HEK293 (cell line): ENCODE results near the gene MEGF6.

Experiments used
- CTCF ChIA-PET: fragments of 350-600 bp; formaldehyde crosslinking; extraction: SDS; loops from one replicate; lab custom pipeline; 2021; ENCODE audit warnings: antibody characterized with exemption; lab: Yijun Ruan, JAX
- POLR2A ChIA-PET: fragments of 300-600 bp; formaldehyde crosslinking; extraction: SDS; loops from one replicate; lab custom pipeline; 2020; ENCODE audit warnings: antibody characterized with exemption, inconsistent platforms; lab: Yijun Ruan, JAX
- H3K27ac ChIP-seq: fragments of 200-500 bp; sonication (Bioruptor generic); 2 replicates; pipeline ENCODE4 v1.5.1; 2014; ENCODE audit warnings: low read depth, low read length, control low read depth, inconsistent platforms; ENCODE audit errors: extremely low read depth
- H3K36me3 ChIP-seq, 2 experiments: fragments of 200-500 bp in 1 of 2; sonication (Bioruptor generic) in 1 of 2; 1 replicate in 1 of 2; 2 replicates in 1 of 2; pipeline ENCODE4 v1.5.1; 2014 to 2017; ENCODE audit warnings: inconsistent platforms in 2 of 2, low read length in 2 of 2; ENCODE audit not compliant: control insufficient read depth in 2 of 2, insufficient read depth in 1 of 2
- H3K4me1 ChIP-seq: fragments of 200-500 bp; sonication (Bioruptor generic); 2 replicates; pipeline ENCODE4 v1.5.1; 2014; ENCODE audit warnings: mild to moderate bottlenecking, low read length, inconsistent platforms; ENCODE audit not compliant: control insufficient read depth, insufficient read depth
- H3K4me3 ChIP-seq: 2 replicates; pipeline ENCODE4 v1.5.1; 2011; ENCODE audit warnings: low read depth, mild to moderate bottlenecking, control low read depth, low read length, moderate library complexity
- H3K9me3 ChIP-seq: fragments of 200-500 bp; sonication (Bioruptor generic); 2 replicates; pipeline ENCODE4 v1.5.1; 2014; ENCODE audit warnings: low read depth, low read length, inconsistent platforms; ENCODE audit not compliant: control insufficient read depth, insufficient read depth
- BCL11B ChIP-seq: fragments of 450-650 bp; formaldehyde crosslinking; IDR thresholded peaks from 2 replicates; pipeline ENCODE4 v1.5.1; 2016; ENCODE audit warnings: low read depth, missing biosample characterization, missing genetic modification characterization
- HOXC10 ChIP-seq: sonication (generic); formaldehyde crosslinking; IDR thresholded peaks from 2 replicates; pipeline ENCODE4 v1.8.1; 2023; ENCODE audit warnings: mild to moderate bottlenecking, missing genetic modification reagents
- IKZF3 ChIP-seq: fragments of 450-650 bp; IDR thresholded peaks from 2 replicates; pipeline ENCODE4 v1.5.0; 2018; ENCODE audit warnings: missing biosample characterization, mild to moderate bottlenecking, missing genetic modification characterization, moderate library complexity
- KLF16 ChIP-seq: fragments of 450-650 bp; formaldehyde crosslinking; IDR thresholded peaks from 2 replicates; pipeline ENCODE4 v1.5.1; 2017; ENCODE audit warnings: missing biosample characterization, missing genetic modification characterization
- KLF8 ChIP-seq: fragments of 450-650 bp; formaldehyde crosslinking; IDR thresholded peaks from 2 replicates; pipeline ENCODE4 v1.5.1; 2016; ENCODE audit warnings: missing biosample characterization, missing genetic modification characterization
- KLF9 ChIP-seq: fragments of 450-650 bp; formaldehyde crosslinking; IDR thresholded peaks from 2 replicates; pipeline ENCODE4 v1.5.1; 2016; ENCODE audit warnings: missing biosample characterization, missing genetic modification characterization, low read depth
- OSR2 ChIP-seq: fragments of 450-650 bp; formaldehyde crosslinking; IDR thresholded peaks from 2 replicates; pipeline ENCODE4 v1.5.1; 2016; ENCODE audit warnings: missing biosample characterization, missing genetic modification characterization
- SETDB1 ChIP-seq: IDR thresholded peaks from one replicate; pipeline ENCODE4 v1.6.1; 2017; ENCODE audit warnings: mild to moderate bottlenecking, low read length, moderate library complexity, mixed read lengths; ENCODE audit not compliant: insufficient read length
- SP2 ChIP-seq: fragments of 450-650 bp; formaldehyde crosslinking; IDR thresholded peaks from 2 replicates; pipeline ENCODE4 v1.5.1; 2016; ENCODE audit warnings: missing biosample characterization, missing genetic modification characterization
- TRIM28 ChIP-seq: IDR thresholded peaks from 2 replicates; pipeline ENCODE4 v1.6.1; 2011; ENCODE audit warnings: low read length, control low read depth, borderline replicate concordance
- ZBTB10 ChIP-seq: fragments of 450-650 bp; formaldehyde crosslinking; IDR thresholded peaks from 2 replicates; pipeline ENCODE4 v1.5.1; 2016; ENCODE audit warnings: missing biosample characterization, missing genetic modification characterization
- ZBTB17 ChIP-seq: fragments of 450-650 bp; formaldehyde crosslinking; IDR thresholded peaks from 2 replicates; pipeline ENCODE4 v1.5.1; 2016; ENCODE audit warnings: missing biosample characterization, missing genetic modification characterization
- ZNF18 ChIP-seq: fragments of 450-650 bp; formaldehyde crosslinking; IDR thresholded peaks from 2 replicates; pipeline ENCODE4 v1.5.1; 2016; ENCODE audit warnings: missing biosample characterization, missing genetic modification characterization
- ZNF335 ChIP-seq: fragments of 450-650 bp; formaldehyde crosslinking; conservative IDR thresholded peaks from 2 replicates; pipeline ENCODE4 v1.5.1; 2016; ENCODE audit warnings: missing biosample characterization, missing genetic modification characterization
- ZNF341 ChIP-seq: fragments of 450-650 bp; formaldehyde crosslinking; IDR thresholded peaks from 2 replicates; pipeline ENCODE4; 2016; ENCODE audit warnings: low read depth, missing biosample characterization, missing genetic modification characterization
- ZNF362 ChIP-seq: fragments of 450-650 bp; formaldehyde crosslinking; IDR thresholded peaks from 2 replicates; pipeline ENCODE4 v1.5.1; 2016; ENCODE audit warnings: missing biosample characterization, missing genetic modification characterization
- ZNF391 ChIP-seq: fragments of 450-650 bp; formaldehyde crosslinking; IDR thresholded peaks from 2 replicates; pipeline ENCODE4 v1.5.1; 2016; ENCODE audit warnings: low read depth, missing biosample characterization, missing genetic modification characterization, borderline replicate concordance
- ZNF514 ChIP-seq: fragments of 450-650 bp; formaldehyde crosslinking; IDR thresholded peaks from 2 replicates; pipeline ENCODE4 v1.5.1; 2016; ENCODE audit warnings: missing biosample characterization, missing genetic modification characterization
- ZNF571 ChIP-seq: fragments of 450-650 bp; formaldehyde crosslinking; IDR thresholded peaks from 2 replicates; pipeline ENCODE4 v1.5.0; 2017; ENCODE audit warnings: missing biosample characterization, missing genetic modification characterization
- ZNF600 ChIP-seq: fragments of 450-650 bp; formaldehyde crosslinking; IDR thresholded peaks from 2 replicates; pipeline ENCODE4 v1.5.1; 2016; ENCODE audit warnings: missing biosample characterization, missing genetic modification characterization
- ZXDB ChIP-seq: fragments of 450-650 bp; formaldehyde crosslinking; IDR thresholded peaks from 2 replicates; pipeline ENCODE4 v1.5.1; 2016; ENCODE audit warnings: missing biosample characterization, missing genetic modification characterization
- TF ChIP-seq, protein P1 (sequence below): fragments of 450-650 bp; formaldehyde crosslinking; IDR thresholded peaks from 2 replicates; pipeline ENCODE4 v1.5.1; 2016; ENCODE audit warnings: missing biosample characterization, missing genetic modification characterization
- TF ChIP-seq, protein P2 (sequence below): fragments of 450-650 bp; formaldehyde crosslinking; IDR thresholded peaks from 2 replicates; pipeline ENCODE4 v1.5.1; 2016; ENCODE audit warnings: missing biosample characterization, missing genetic modification characterization

MEGF6 gene

GRCh38 chr1:3652548-3653285, 41.4 kb upstream of the MEGF6 start (continued):
- TF ChIP-seq ZBTB10 (tag by site-specific recombination) = peak; percentile 66; the same call in 1 of the 2 replicates
- TF ChIP-seq ZNF18 = no peak
- TF ChIP-seq KLF8 (tag by site-specific recombination) = peak; percentile 43; the same call in 1 of the 2 replicates
- TF ChIP-seq KLF9 (tag by site-specific recombination) = peak; percentile 51; the same call in 1 of the 2 replicates
- TF ChIP-seq SP2 (tag by site-specific recombination) = peak; percentile 50; the same call in 1 of the 2 replicates
- 0 out of 2 replicates have a peak, but pooled peaks have one; percentile 45 for TF ChIP-seq BCL11B
- TF ChIP-seq ZNF341 = peak; percentile 49; the same call in 1 of the 2 replicates
- TF ChIP-seq, protein P1, sequence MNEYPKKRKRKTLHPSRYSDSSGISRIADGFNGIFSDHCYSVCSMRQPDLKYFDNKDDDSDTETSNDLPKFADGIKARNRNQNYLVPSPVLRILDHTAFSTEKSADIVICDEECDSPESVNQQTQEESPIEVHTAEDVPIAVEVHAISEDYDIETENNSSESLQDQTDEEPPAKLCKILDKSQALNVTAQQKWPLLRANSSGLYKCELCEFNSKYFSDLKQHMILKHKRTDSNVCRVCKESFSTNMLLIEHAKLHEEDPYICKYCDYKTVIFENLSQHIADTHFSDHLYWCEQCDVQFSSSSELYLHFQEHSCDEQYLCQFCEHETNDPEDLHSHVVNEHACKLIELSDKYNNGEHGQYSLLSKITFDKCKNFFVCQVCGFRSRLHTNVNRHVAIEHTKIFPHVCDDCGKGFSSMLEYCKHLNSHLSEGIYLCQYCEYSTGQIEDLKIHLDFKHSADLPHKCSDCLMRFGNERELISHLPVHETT (tag by site-specific recombination) = no peak
- 0 out of 2 replicates have a peak, but pooled peaks have one; percentile 22 for TF ChIP-seq TRIM28
- TF ChIP-seq, protein P2, sequence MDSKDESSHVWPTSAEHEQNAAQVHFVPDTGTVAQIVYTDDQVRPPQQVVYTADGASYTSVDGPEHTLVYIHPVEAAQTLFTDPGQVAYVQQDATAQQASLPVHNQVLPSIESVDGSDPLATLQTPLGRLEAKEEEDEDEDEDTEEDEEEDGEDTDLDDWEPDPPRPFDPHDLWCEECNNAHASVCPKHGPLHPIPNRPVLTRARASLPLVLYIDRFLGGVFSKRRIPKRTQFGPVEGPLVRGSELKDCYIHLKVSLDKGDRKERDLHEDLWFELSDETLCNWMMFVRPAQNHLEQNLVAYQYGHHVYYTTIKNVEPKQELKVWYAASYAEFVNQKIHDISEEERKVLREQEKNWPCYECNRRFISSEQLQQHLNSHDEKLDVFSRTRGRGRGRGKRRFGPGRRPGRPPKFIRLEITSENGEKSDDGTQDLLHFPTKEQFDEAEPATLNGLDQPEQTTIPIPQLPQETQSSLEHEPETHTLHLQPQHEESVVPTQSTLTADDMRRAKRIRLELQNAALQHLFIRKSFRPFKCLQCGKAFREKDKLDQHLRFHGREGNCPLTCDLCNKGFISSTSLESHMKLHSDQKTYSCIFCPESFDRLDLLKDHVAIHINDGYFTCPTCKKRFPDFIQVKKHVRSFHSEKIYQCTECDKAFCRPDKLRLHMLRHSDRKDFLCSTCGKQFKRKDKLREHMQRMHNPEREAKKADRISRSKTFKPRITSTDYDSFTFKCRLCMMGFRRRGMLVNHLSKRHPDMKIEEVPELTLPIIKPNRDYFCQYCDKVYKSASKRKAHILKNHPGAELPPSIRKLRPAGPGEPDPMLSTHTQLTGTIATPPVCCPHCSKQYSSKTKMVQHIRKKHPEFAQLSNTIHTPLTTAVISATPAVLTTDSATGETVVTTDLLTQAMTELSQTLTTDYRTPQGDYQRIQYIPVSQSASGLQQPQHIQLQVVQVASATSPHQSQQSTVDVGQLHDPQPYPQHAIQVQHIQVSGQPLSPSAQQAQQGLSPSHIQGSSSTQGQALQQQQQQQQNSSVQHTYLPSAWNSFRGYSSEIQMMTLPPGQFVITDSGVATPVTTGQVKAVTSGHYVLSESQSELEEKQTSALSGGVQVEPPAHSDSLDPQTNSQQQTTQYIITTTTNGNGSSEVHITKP (tag by site-specific recombination) = peak; percentile 33; the same call in 1 of the 2 replicates
- TF ChIP-seq KLF16 (tag by site-specific recombination) = 0 out of 2 replicates have a peak, but pooled peaks have one; percentile 32
- TF ChIP-seq SETDB1 = no peak
- peak; percentile 84 for TF ChIP-seq ZXDB (tag by site-specific recombination)
- peak; percentile 93 for TF ChIP-seq ZNF335 (tag by site-specific recombination)

GRCh38 chr1:3651930-3652547, 40.7 kb upstream of the MEGF6 start, which contains the start of gene TP73:
TP73 (plus strand) TSS chr1:3652516; CDS start chr1:3682366, 29,850 bp downstream.
- Histone ChIP-seq H3K4me3 (peak within 1 kb of the TSS; percentile 68), H3K27ac (peak within 1 kb of the TSS; percentile 76), H3K4me1 (no peaks in the 10 kb centered on the region), H3K36me3 (peaks cover 0 to 15% of the 10 kb centered on the region in 2 experiments; a peak in 1 of 3 replicates), H3K9me3 (no peaks in the 10 kb centered on the region)
- CTCF ChIA-PET = interaction anchor here (1.1 to 1.3 kb wide), 3 partner anchors 32 to 199 kb away, joined by 4 to 5 read pairs (median 4); no protein-coding TSS in a partner anchor
- POLR2A ChIA-PET = interaction anchor here (1.0 kb wide), 1 partner anchor 249 kb away, joined by 3 read pairs; no protein-coding TSS in a partner anchor
- TF ChIP-seq ZBTB17 (tag by site-specific recombination) (no peak), OSR2 (tag by site-specific recombination) (no peak), ZNF600 (tag by site-specific recombination) (peak; percentile 18; the same call in 1 of the 2 replicates), ZNF391 (tag by site-specific recombination) (no peak), ZNF362 (tag by site-specific recombination) (no peak), ZNF514 (no peak), HOXC10 (CRISPR knock-in tag) (peak; percentile 98), ZNF571 (tag by site-specific recombination) (no peak), ZNF18 (no peak), IKZF3 (tag by site-specific recombination) (peak; percentile 27; the same call in 1 of the 2 replicates)
